C4-2B (cell line): ENCODE results near the gene C1orf174.

Experiments
- ZFX ChIP-seq: fragments of 450-650 bp; IDR thresholded peaks from 2 replicates; pipeline ENCODE4 v1.6.1; 2017
- TF ChIP-seq, protein P1 (sequence below): fragments of 450-650 bp; conservative IDR thresholded peaks from 2 replicates; pipeline ENCODE4 v1.5.1; 2017; ENCODE audit warnings: mild to moderate bottlenecking

DNA sequence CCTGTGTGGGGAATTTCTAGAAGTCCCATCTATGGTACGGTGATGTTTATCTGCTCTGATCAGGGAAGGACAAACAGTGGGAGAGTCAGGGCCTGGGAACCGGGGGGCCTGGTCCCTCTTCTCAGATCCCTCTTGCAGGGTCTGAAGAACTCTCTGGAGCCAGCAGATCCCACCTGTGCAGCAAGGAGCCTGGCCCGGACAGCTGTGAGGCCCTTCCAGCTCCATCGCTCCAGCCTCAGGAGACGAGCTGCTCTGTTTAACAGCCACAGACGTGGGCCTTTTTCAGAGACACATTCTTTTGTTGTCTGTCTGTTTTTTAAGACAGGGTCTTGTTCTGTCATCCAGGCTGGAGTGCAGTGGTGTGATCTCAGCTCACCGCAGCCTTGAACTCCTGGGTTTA is 14.5 kb downstream of the C1orf174 start:
- TF ChIP-seq, protein P1, sequence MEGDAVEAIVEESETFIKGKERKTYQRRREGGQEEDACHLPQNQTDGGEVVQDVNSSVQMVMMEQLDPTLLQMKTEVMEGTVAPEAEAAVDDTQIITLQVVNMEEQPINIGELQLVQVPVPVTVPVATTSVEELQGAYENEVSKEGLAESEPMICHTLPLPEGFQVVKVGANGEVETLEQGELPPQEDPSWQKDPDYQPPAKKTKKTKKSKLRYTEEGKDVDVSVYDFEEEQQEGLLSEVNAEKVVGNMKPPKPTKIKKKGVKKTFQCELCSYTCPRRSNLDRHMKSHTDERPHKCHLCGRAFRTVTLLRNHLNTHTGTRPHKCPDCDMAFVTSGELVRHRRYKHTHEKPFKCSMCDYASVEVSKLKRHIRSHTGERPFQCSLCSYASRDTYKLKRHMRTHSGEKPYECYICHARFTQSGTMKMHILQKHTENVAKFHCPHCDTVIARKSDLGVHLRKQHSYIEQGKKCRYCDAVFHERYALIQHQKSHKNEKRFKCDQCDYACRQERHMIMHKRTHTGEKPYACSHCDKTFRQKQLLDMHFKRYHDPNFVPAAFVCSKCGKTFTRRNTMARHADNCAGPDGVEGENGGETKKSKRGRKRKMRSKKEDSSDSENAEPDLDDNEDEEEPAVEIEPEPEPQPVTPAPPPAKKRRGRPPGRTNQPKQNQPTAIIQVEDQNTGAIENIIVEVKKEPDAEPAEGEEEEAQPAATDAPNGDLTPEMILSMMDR, result no peak
- TF ChIP-seq ZFX, result no peak
